Loucy (cell line): Measurements from ENCODE around the gene KIAA0825.

ENCODE experiments used
- CTCF ChIP-seq: fragments of 200-600 bp; sonication (generic); conservative IDR thresholded peaks from 2 replicates; pipeline ENCODE4 v1.5.1; 2014; ENCODE audit warnings: mild to moderate bottlenecking, antibody characterized with exemption, low read length
- EZH2phosphoT487 ChIP-seq: fragments of 200-600 bp; IDR thresholded peaks from 2 replicates; pipeline ENCODE4 v1.6.1; 2018; ENCODE audit warnings: antibody characterized with exemption, mild to moderate bottlenecking, moderate library complexity, borderline replicate concordance

GRCh38 chr5:94199566-94199965 is 418.8 kb downstream of the KIAA0825 start:
- TF ChIP-seq CTCF: no peak
- no peak for TF ChIP-seq EZH2phosphoT487
